ENCODE measurements around the gene TUT4.

- TF ChIP-seq CTCF (IDR thresholded peaks at IDR 0.05) (no peak), POLR2A (IDR thresholded peaks at IDR 0.05) (no peak)
These were observed 40.9 kb downstream of the TUT4 start for GRCh38 chr1:52511851-52512615.
